GM21360 (cell line): ENCODE results near the gene PRR14.

Source experiments
- ATAC-seq: cut with Tn5 transposase; IDR thresholded peaks from one replicate; pipeline ENCODE4 v1.9.1; 2021; ENCODE audit warnings: mild to moderate bottlenecking, moderate library complexity; ENCODE audit not compliant: unreplicated experiment

PRR14 gene

GRCh38 chr16:30650369-30651123, at the start of gene PRR14:
TSS of gene PRR14 (plus strand) at chr16:30650960. CDS start at chr16:30651646, 686 bp downstream.
- ATAC-seq: peak; percentile 58

GRCh38 chr16:30601966-30602365, 48.8 kb upstream of the PRR14 start:
- ATAC-seq: no peak

- no peak for ATAC-seq
These were observed 48.0 kb upstream of the PRR14 start for GRCh38 chr16:30602616-30603277.

GRCh38 chr16:30603945-30604315, 46.8 kb upstream of the PRR14 start:
- no peak for ATAC-seq

- ATAC-seq: no peak
These were observed 46.3 kb upstream of the PRR14 start for GRCh38 chr16:30604316-30604947.

- ATAC-seq: no peak
These were observed 45.6 kb upstream of the PRR14 start for GRCh38 chr16:30605158-30605557.

GRCh38 chr16:30606004-30606403, 44.8 kb upstream of the PRR14 start:
- ATAC-seq: no peak

- peak; percentile 30 for ATAC-seq
These were observed 41.5 kb upstream of the PRR14 start for GRCh38 chr16:30609002-30609925.

GRCh38 chr16:30609926-30610839, 40.6 kb upstream of the PRR14 start, which contains the start of gene ZNF689:
TSS of gene ZNF689 (minus strand) at chr16:30610389. CDS start at chr16:30610041, 348 bp downstream.
- ATAC-seq: peak; percentile 69

- no peak for ATAC-seq
These were observed 35.2 kb upstream of the PRR14 start for GRCh38 chr16:30615358-30616091.

- ATAC-seq: no peak
These were observed 31.6 kb upstream of the PRR14 start for GRCh38 chr16:30619202-30619601.

GRCh38 chr16:30619638-30620037, 31.1 kb upstream of the PRR14 start:
- no peak for ATAC-seq

- no peak for ATAC-seq
These were observed 30.6 kb upstream of the PRR14 start for GRCh38 chr16:30620169-30620568.

GRCh38 chr16:30621765-30622164, 29.0 kb upstream of the PRR14 start:
- ATAC-seq: no peak

GRCh38 chr16:30622455-30623032, 28.2 kb upstream of the PRR14 start:
- no peak for ATAC-seq

- no peak for ATAC-seq
These were observed 27.1 kb upstream of the PRR14 start for GRCh38 chr16:30623536-30624283.

GRCh38 chr16:30626236-30626635, 24.5 kb upstream of the PRR14 start:
- ATAC-seq: no peak
